ENCODE measurements around the gene SLC6A6. TPM values are rescaled to one million over a fixed set of nuclear protein-coding genes. Genes with fewer than 3 reads are reported as not detected.

The SLC6A6 gene
- total RNA-seq, 2 experiments from 2014 or later, result 27.8 to 31.2 TPM

DNA sequence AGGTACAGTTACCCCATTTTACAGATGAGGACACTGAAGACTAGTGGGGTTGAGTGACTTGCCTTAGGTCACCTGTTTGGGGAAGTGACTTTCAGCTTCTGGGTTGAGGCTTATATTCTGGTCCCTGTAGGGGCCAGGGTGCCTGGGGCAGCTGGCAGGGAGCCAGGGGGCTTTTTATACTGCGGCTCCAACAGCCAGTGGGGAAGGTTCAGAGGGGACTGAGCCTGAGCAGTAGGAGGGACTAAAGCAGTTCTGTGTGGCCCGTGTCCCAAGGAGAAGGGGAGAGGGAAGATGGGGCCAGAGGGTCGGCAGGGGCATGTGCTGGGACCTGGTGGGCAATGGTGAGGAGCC lies 37.7 kb downstream of the SLC6A6 start:
- ChIA-PET CTCF (no interaction called here), POLR2A (no interaction called here)
- H3K9me3 Mint-ChIP-seq, result no peaks in the 10 kb centered on the region
- DNase-seq (no peak), ATAC-seq (ENCODE audit: poor library complexity) (no peak)
- peaks cover 25% of the 10 kb centered on the region for H3K4me1 Mint-ChIP-seq (ENCODE audit: low read depth)
- H3K27ac ChIP-seq (ENCODE audit: low read depth in 1 of 2, low read length in 2 of 2), result no peak overlapping the region
- H3K4me3 Mint-ChIP-seq, result no peak overlapping the region
- H3K27ac Mint-ChIP-seq, result no peak overlapping the region
- H3K4me1 ChIP-seq (ENCODE audit: insufficient read depth, low read length), result peaks cover 49% of the 10 kb centered on the region
- H3K4me3 ChIP-seq (ENCODE audit: low read length), result no peak overlapping the region
- no peaks in the 10 kb centered on the region for H3K27me3 ChIP-seq (ENCODE audit: control insufficient read depth in 1 of 2, insufficient read depth in 2 of 2, low read length in 2 of 2)
- intact Hi-C loops (cut with DNase I, micrococcal nuclease), result no loop called here
- H3K36me3 ChIP-seq (ENCODE audit: insufficient read depth, low read length), result peaks cover 20% of the 10 kb centered on the region
- TF ChIP-seq, protein P1, sequence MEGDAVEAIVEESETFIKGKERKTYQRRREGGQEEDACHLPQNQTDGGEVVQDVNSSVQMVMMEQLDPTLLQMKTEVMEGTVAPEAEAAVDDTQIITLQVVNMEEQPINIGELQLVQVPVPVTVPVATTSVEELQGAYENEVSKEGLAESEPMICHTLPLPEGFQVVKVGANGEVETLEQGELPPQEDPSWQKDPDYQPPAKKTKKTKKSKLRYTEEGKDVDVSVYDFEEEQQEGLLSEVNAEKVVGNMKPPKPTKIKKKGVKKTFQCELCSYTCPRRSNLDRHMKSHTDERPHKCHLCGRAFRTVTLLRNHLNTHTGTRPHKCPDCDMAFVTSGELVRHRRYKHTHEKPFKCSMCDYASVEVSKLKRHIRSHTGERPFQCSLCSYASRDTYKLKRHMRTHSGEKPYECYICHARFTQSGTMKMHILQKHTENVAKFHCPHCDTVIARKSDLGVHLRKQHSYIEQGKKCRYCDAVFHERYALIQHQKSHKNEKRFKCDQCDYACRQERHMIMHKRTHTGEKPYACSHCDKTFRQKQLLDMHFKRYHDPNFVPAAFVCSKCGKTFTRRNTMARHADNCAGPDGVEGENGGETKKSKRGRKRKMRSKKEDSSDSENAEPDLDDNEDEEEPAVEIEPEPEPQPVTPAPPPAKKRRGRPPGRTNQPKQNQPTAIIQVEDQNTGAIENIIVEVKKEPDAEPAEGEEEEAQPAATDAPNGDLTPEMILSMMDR (IDR thresholded peaks at IDR 0.05), result no peak
- H3K27me3 Mint-ChIP-seq, result no peaks in the 10 kb centered on the region
- H3K36me3 Mint-ChIP-seq (ENCODE audit: low read depth), result peaks cover 10% of the 10 kb centered on the region
- H3K9me3 ChIP-seq (ENCODE audit: control insufficient read depth in 1 of 2, insufficient read depth in 1 of 2, low read length in 2 of 2), result no peaks in the 10 kb centered on the region

DNA sequence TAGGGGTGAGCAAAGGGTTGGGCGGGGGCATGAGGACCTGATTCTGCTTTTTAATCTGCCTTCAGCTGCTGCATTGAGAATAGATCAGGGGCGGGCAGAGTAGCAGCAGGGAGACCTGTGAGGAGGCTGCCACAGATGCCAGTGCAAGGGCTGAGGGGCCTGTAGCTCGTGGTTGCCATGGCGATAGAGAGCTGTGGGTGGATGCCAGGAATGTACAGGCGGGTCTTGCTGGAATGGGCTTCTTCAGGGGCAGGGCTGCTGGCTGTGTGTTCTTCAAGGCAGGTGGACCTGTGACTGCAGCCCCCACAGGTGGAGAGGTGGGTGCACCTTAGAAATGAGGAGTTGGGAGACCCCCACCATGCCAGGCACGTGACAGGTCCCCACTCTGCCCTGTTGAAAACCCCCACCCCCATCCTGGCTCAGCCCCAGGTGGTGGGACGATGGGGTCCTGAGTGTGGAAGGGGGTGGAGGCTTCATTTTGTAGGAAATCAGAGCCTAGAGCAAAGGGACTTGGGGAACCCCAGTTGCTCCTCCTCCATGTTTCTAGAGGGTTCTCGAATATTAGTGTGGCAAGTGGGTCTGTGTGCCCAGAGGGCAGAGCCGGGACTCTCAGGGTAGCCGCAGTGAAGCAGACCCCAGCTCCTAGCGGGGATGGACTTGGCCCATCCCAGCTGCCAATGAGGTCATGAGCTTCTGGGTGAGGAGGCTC lies 38.3 kb downstream of the SLC6A6 start:
- Mint-ChIP-seq H3K4me1 (ENCODE audit: low read depth) (peaks cover 19% of the 10 kb centered on the region), H3K27ac (no peak overlapping the region)
- intact Hi-C loops (cut with DNase I, micrococcal nuclease), result no loop called here

DNA sequence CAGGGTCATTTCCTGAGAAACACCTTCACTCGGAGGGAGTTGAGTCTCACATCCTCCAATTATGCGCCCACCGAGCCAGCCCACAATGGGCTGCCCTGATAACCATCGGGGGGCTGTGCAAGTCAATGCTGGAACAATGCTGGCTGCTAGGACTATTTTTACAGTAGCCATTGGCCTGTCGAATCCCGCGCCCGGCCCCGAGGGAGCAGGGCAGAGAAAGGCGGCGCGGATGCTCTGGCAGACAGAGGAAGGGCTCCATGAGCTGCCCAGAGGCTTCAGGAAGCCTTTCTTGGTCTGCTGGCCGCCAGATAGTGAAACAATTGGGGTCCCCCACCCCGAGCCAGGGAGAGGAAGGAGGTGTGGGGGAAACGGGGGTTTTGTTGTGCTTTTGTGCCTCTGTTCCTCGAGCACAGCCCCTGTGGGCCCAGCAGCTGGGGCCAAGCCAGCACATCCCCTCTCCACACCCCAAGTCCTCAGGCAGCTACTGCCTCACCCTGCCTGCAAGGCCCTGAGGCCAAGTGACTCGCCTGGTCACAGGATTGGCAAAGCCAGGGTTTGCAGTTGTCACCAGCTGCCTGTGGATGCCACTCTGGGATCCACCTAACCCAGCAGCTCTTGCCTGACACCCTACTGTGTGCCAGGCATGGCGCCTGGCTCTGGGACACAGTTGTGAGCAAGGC lies 39.0 kb downstream of the SLC6A6 start:
- Mint-ChIP-seq H3K27me3 (no peaks in the 10 kb centered on the region), H3K36me3 (ENCODE audit: low read depth) (peaks cover 20% of the 10 kb centered on the region), H3K4me3 (no peak overlapping the region), H3K4me1 (ENCODE audit: low read depth) (peaks cover 17% of the 10 kb centered on the region), H3K9me3 (no peaks in the 10 kb centered on the region), H3K27ac (no peak overlapping the region)
- Histone ChIP-seq H3K9me3 (ENCODE audit: control insufficient read depth in 1 of 2, insufficient read depth in 1 of 2, low read length in 2 of 2) (no peaks in the 10 kb centered on the region), H3K27me3 (ENCODE audit: control insufficient read depth in 1 of 2, insufficient read depth in 2 of 2, low read length in 2 of 2) (no peaks in the 10 kb centered on the region), H3K4me3 (ENCODE audit: low read length) (no peak overlapping the region), H3K36me3 (ENCODE audit: insufficient read depth, low read length) (peaks cover 29% of the 10 kb centered on the region), H3K4me1 (ENCODE audit: insufficient read depth, low read length) (peaks cover 41% of the 10 kb centered on the region), H3K27ac (ENCODE audit: low read depth in 1 of 2, low read length in 2 of 2) (no peak overlapping the region)
- CTCF ChIA-PET, result no interaction called here
- peak in 2 of 14 experiments; percentile 36 to 57 for DNase-seq
- TF ChIP-seq, protein P1 (IDR thresholded peaks at IDR 0.05), result no peak
- ATAC-seq (ENCODE audit: poor library complexity), result no peak
- intact Hi-C loops (cut with DNase I, micrococcal nuclease), result no loop called here
- POLR2A ChIA-PET, result interaction anchor here (1.4 kb wide), 1 partner anchor 9 kb away, joined by 7 read pairs; no protein-coding TSS in a partner anchor

More for the DNA sequence above, 38.3 kb downstream of the SLC6A6 start:
- no peaks in the 10 kb centered on the region for H3K27me3 ChIP-seq (ENCODE audit: control insufficient read depth in 1 of 2, insufficient read depth in 2 of 2, low read length in 2 of 2)
- no peak overlapping the region for H3K4me3 ChIP-seq (ENCODE audit: low read length)
- TF ChIP-seq, protein P1 (IDR thresholded peaks at IDR 0.05), result no peak
- Mint-ChIP-seq H3K4me3 (no peak overlapping the region), H3K9me3 (no peaks in the 10 kb centered on the region), H3K27me3 (no peaks in the 10 kb centered on the region), H3K36me3 (ENCODE audit: low read depth) (peaks cover 13% of the 10 kb centered on the region)
- no peak for DNase-seq
- ChIA-PET CTCF (no interaction called here), POLR2A (interaction anchor here (0.5 kb wide), 1 partner anchor 38 kb away, joined by 3 read pairs; the partner anchor contains the start of gene SLC6A6)
- no peaks in the 10 kb centered on the region for H3K9me3 ChIP-seq (ENCODE audit: control insufficient read depth in 1 of 2, insufficient read depth in 1 of 2, low read length in 2 of 2)
- no peak overlapping the region for H3K27ac ChIP-seq (ENCODE audit: low read depth in 1 of 2, low read length in 2 of 2)
- peaks cover 43% of the 10 kb centered on the region for H3K4me1 ChIP-seq (ENCODE audit: insufficient read depth, low read length)
- peaks cover 22% of the 10 kb centered on the region for H3K36me3 ChIP-seq (ENCODE audit: insufficient read depth, low read length)
- ATAC-seq (ENCODE audit: poor library complexity), result no peak

Measured in CD4-positive, alpha-beta T cell (primary cell).